DMS153 treated with DMSO at 0.1 percent for 48 hours (cell line): ENCODE data around the gene C14orf119.

ENCODE experiments used
- DNase-seq: peaks from one replicate; lab custom pipeline; 2025; ENCODE audit not compliant: unreplicated experiment; lab: John Stamatoyannopoulos, UW

The C14orf119 gene

GRCh38 chr14:23125011-23125410, 29.7 kb downstream of the C14orf119 start:
- no peak for DNase-seq

DNA sequence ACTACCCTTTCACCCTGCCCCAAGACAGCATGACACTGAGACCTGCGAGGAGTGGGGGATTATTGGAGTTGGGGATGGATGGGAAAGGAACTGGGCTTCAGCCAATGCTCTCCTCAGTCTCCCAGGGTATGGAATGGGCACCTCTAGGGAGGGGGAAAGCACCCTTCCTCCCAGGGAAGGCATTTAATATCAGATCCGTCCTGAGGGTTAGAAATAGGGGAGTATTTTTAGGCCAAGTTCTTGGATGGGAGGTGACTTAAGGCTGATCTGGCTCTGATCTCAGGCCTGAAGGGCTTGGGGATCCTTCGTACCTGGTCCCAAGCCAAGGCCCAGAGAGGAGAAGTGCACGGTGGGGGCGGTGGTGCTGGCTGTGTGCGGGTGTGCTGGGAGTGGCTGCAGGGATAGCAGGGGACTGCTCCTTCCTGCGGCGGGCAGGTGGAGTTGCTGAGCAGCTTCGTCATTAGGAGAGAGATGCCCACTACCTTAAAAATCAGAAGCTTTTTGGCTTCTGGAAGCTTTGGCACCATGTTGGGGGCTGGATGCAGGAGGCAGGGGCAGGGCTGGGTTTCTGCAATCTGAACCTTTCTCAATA, 30.7 kb downstream of the C14orf119 start:
- DNase-seq: no peak

- DNase-seq: no peak
Observed at GRCh38 chr14:23126548-23127278, 31.4 kb downstream of the C14orf119 start.

GRCh38 chr14:23127861-23128260, 32.6 kb downstream of the C14orf119 start:
- no peak for DNase-seq

GRCh38 chr14:23128969-23129758, 33.9 kb downstream of the C14orf119 start:
- no peak for DNase-seq

DNA sequence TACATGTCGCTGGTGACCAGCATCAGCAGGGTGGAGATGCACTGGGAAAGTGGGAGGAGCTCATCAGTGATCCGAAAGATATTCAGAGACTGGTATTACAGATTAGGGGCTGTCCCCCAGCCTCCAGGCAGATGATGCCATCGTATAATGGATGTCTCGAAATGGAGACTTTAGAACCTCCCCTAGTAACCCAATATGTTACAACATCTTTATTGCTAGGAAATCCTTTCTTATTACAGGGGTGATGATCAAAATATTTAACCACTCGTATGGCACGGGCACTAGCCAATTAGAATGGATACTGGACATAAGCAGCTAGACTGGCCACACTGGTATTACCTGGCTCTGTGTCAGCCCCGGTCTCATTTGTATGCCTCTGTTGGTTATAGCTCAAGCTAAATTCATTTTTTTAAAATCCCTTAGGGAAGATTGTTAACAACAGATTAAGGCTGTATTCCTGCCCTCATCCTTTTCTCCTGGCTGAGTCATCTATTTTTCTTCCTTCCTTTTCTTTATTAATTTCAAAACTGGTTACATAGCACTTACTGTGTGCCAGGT, 34.5 kb downstream of the C14orf119 start:
- no peak for DNase-seq

DNA sequence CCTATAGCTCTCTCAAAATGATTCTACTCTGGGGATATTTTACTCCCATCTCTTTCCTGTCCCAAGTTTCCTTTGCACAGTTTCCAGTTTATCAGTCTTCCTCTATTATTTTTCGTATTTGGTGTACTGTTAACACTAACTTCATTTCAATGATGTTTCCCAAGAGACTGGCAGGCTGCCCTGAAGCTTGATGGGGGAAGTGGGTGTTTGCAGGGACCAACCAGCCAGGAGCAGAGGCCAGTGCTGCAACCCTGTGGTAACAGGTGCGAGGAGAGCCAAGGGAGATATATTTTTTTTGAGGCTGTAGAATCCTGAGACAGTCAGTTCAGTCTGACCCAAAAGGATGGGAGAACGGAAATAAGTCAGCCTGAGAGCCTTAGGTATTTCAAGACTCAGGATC, 35.6 kb downstream of the C14orf119 start:
- DNase-seq: no peak

GRCh38 chr14:23131482-23131881, 36.2 kb downstream of the C14orf119 start:
- DNase-seq: no peak

DNA sequence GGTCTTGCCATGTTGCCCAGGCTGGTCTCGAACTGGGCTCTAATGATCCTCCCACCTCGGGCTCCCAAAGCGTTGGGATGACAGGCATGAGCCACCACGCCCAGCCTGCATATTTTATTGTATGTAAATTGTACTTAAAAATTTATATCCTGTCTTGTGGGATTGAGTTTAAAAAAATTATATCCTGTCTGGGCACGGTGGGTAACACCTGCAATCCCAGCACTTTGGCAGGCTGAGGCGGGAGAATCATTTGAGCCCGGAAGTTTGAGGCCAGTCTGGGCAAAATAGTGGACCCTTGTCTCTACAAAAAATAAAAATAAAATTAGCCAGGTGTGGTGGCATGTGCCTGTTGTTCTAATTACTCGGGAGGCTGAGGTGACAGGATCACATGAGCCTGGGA, 37.7 kb downstream of the C14orf119 start:
- no peak for DNase-seq

DNA sequence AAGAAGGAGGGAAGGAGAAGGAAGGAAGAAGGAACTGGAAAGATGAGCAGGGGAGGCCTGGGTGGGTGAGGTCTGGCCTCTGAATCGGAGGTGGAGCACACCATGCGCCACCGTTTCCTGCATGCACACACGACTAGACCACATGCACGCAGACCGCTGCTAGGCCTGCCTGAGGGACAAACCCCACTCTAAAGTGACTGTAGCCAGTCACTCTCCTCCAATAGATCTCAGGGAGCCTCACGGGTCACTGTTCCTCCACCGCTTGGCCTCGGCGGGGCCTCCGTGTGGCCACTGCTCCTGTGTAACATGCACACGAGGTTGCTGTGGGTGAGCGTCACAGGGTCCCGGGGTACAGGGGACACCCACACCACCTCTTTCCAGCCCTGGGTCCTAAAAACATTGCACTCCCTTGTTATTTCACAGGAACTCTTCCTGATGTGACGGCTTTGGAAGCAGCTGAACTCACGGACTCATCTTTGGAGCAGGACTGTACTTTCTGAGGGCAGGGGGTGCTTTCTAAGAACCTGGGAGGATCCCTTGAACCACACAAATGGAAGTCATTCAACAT, 41.3 kb downstream of the C14orf119 start:
- DNase-seq: no peak

GRCh38 chr14:23137192-23137812, 42.0 kb downstream of the C14orf119 start:
- no peak for DNase-seq

GRCh38 chr14:23137813-23138535, 42.7 kb downstream of the C14orf119 start:
- no peak for DNase-seq

- no peak for DNase-seq
Observed at GRCh38 chr14:23139874-23140273, 44.6 kb downstream of the C14orf119 start.

DNA sequence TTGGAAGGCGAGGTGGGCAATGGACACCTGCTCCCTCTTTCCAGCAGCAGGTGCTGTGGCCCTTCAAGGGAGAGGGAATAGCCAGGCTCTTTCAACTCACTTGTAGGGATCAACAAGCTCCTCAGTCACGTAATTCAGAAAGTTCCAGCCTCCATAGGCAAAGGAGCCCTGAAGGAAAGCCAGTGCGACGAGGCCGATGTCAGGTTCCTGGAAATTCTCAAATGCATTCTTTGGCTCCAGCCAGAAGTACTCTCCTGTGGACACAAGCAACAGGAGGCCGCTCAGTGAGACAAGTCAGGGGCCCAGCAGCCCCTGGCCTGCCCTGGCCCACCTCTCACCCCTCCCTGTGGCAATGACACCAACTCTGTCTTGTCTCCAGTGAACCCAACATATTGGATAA, 45.1 kb downstream of the C14orf119 start:
- no peak for DNase-seq

- no peak for DNase-seq
Observed at GRCh38 chr14:23141706-23142444, 46.6 kb downstream of the C14orf119 start.

GRCh38 chr14:23142826-23143225, 47.5 kb downstream of the C14orf119 start:
- no peak for DNase-seq

DNA sequence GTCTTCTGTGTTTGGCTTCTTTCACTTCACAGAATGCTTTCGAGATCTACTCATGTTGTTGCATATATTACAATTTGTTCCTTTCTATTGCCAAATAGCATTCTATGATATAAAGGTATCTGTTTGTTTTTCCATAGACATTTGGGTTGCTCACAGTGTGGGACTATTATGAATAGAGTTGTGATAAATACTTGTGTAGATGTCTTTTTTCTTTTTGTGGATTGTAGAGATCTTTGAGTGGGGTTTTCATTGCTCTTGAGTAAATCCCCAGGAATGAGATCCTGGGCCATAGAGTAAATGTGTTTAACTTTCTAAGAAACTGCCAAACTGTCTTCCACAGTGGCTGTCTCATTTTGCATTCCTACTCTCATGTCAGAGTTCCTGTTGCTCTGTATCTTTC, 48.6 kb downstream of the C14orf119 start:
- DNase-seq: no peak

- no peak for DNase-seq
Observed at GRCh38 chr14:23145794-23146350, 50.6 kb downstream of the C14orf119 start.

- no peak for DNase-seq
Observed at GRCh38 chr14:23146351-23146910, 51.1 kb downstream of the C14orf119 start.
